H9 (cell line): ENCODE data around the gene NR3C2. TPM values are rescaled to one million over a fixed set of nuclear protein-coding genes. Genes with fewer than 3 reads are reported as not detected.

Experiments
- DNase-seq: peaks from one replicate; pipeline ENCODE4 v3.0.0-alpha.2; 2017
- H2AFZ ChIP-seq: one replicate; pipeline ENCODE4 v1.6.1; 2013; ENCODE audit warnings: mild to moderate bottlenecking, low read length, control low read depth, moderate library complexity
- H2AK5ac ChIP-seq: 2 replicates; pipeline ENCODE4 v1.6.1; 2013; ENCODE audit warnings: low read length, control low read depth, mixed read lengths; ENCODE audit not compliant: insufficient read length
- H2BK120ac ChIP-seq: one replicate; pipeline ENCODE4 v1.6.1; 2013; ENCODE audit warnings: low read depth, mild to moderate bottlenecking, low read length, control low read depth, inconsistent platforms; ENCODE audit not compliant: poor library complexity, severe bottlenecking
- H2BK12ac ChIP-seq: 2 replicates; pipeline ENCODE4 v1.6.1; 2013; ENCODE audit warnings: low read length, control low read depth, mixed read lengths, low read depth; ENCODE audit not compliant: insufficient read length
- H2BK15ac ChIP-seq: 2 replicates; pipeline ENCODE4 v1.6.1; 2013; ENCODE audit warnings: low read depth, low read length, control low read depth
- H2BK20ac ChIP-seq: one replicate; pipeline ENCODE4 v1.6.1; 2013; ENCODE audit warnings: low read depth, mild to moderate bottlenecking, low read length, control low read depth, inconsistent platforms; ENCODE audit not compliant: poor library complexity, severe bottlenecking
- H2BK5ac ChIP-seq: 2 replicates; pipeline ENCODE4 v1.6.1; 2013; ENCODE audit warnings: low read length, control low read depth, mixed read lengths; ENCODE audit not compliant: insufficient read length
- H3K14ac ChIP-seq: 2 replicates; pipeline ENCODE4 v1.6.1; 2013; ENCODE audit warnings: low read length, control low read depth; ENCODE audit not compliant: insufficient read depth
- H3K18ac ChIP-seq: 2 replicates; pipeline ENCODE4 v1.6.1; 2013; ENCODE audit warnings: low read depth, mild to moderate bottlenecking, mixed read lengths, low read length, control low read depth; ENCODE audit not compliant: insufficient read length
- H3K23ac ChIP-seq: 2 replicates; pipeline ENCODE4 v1.6.1; 2013; ENCODE audit warnings: low read length, control low read depth, mixed read lengths, low read depth; ENCODE audit not compliant: insufficient read length
- H3K23me2 ChIP-seq: 2 replicates; pipeline ENCODE4 v1.6.1; 2013; ENCODE audit warnings: low read depth, mild to moderate bottlenecking, mixed read lengths, low read length, control low read depth; ENCODE audit not compliant: insufficient read length, poor library complexity, severe bottlenecking
- H3K27ac ChIP-seq: 2 replicates; pipeline ENCODE4 v1.5.1; 2013; ENCODE audit warnings: low read length, control low read depth, mixed read lengths, low read depth; ENCODE audit not compliant: insufficient read length
- H3K27me3 ChIP-seq: 2 replicates; pipeline ENCODE4 v1.6.1; 2013; ENCODE audit warnings: low read length, control low read depth, inconsistent platforms; ENCODE audit not compliant: insufficient read depth
- H3K4ac ChIP-seq: 2 replicates; pipeline ENCODE4 v1.6.1; 2013; ENCODE audit warnings: low read depth, mild to moderate bottlenecking, control low read depth, inconsistent platforms, low read length, moderate library complexity
- H3K4me1 ChIP-seq: 2 replicates; pipeline ENCODE4 v1.6.1; 2013; ENCODE audit warnings: low read length, control low read depth, inconsistent platforms; ENCODE audit not compliant: insufficient read depth
- H3K4me2 ChIP-seq: 2 replicates; pipeline ENCODE4 v1.6.1; 2013; ENCODE audit warnings: low read length, control low read depth, mixed read lengths; ENCODE audit not compliant: insufficient read length, insufficient read depth
- H3K56ac ChIP-seq: 2 replicates; pipeline ENCODE4 v1.6.1; 2013; ENCODE audit warnings: low read depth, mild to moderate bottlenecking, mixed read lengths, low read length, control low read depth; ENCODE audit not compliant: insufficient read length
- H3K79me1 ChIP-seq: 2 replicates; pipeline ENCODE4 v1.6.1; 2013; ENCODE audit warnings: low read depth, mild to moderate bottlenecking, moderate library complexity, low read length, control low read depth, inconsistent platforms; ENCODE audit not compliant: insufficient read depth, poor library complexity, severe bottlenecking
- H3K79me2 ChIP-seq: 2 replicates; pipeline ENCODE4 v1.6.1; 2013; ENCODE audit warnings: low read length, control low read depth, inconsistent platforms; ENCODE audit not compliant: insufficient read depth
- H3K9ac ChIP-seq: 2 replicates; pipeline ENCODE4 v1.6.1; 2013; ENCODE audit warnings: low read length, control low read depth, mixed read lengths; ENCODE audit not compliant: insufficient read length; ENCODE audit errors: extremely low read depth
- H3K9me3 ChIP-seq: one replicate; pipeline ENCODE4 v1.6.1; 2013; ENCODE audit warnings: low read depth, low read length, inconsistent platforms; ENCODE audit not compliant: control insufficient read depth
- H3T11ph ChIP-seq: one replicate; pipeline ENCODE4 v1.6.1; 2013; ENCODE audit warnings: mild to moderate bottlenecking, low read length, control low read depth, inconsistent platforms
- H4K20me1 ChIP-seq: one replicate; pipeline ENCODE4 v1.6.1; 2013; ENCODE audit not compliant: control insufficient read depth, insufficient read length, insufficient read depth
- H4K5ac ChIP-seq: 2 replicates; pipeline ENCODE4 v1.6.1; 2013; ENCODE audit warnings: low read depth, mild to moderate bottlenecking, mixed read lengths, low read length, control low read depth; ENCODE audit not compliant: insufficient read length
- H4K8ac ChIP-seq: replicated peaks from 2 replicates; pipeline ENCODE4 v1.6.1; 2013; ENCODE audit warnings: low read length, control low read depth, mixed read lengths, low read depth; ENCODE audit not compliant: insufficient read length
- H4K91ac ChIP-seq: 2 replicates; pipeline ENCODE4 v1.6.1; 2013; ENCODE audit warnings: low read depth, mild to moderate bottlenecking, moderate library complexity, mixed read lengths, low read length, control low read depth; ENCODE audit not compliant: insufficient read length
- H3K27ac Mint-ChIP-seq, 3 experiments: 2 replicates in 2 of 3; 3 replicates in 1 of 3; pipeline ENCODE4 v1.8.0; 2020 to 2021; ENCODE audit warnings: mixed read lengths in 3 of 3, mild to moderate bottlenecking in 1 of 3, moderate library complexity in 1 of 3
- H3K27me3 Mint-ChIP-seq: 2 replicates; pipeline ENCODE4 v1.8.0; 2021; ENCODE audit warnings: low read depth, mild to moderate bottlenecking, moderate library complexity, mixed read lengths
- H3K36me3 Mint-ChIP-seq, 3 experiments: 2 replicates in 2 of 3; 3 replicates in 1 of 3; pipeline ENCODE4 v1.8.0; 2020 to 2021; ENCODE audit warnings: low read depth in 3 of 3, mixed read lengths in 3 of 3; ENCODE audit not compliant: insufficient read depth in 1 of 3
- H3K4me1 Mint-ChIP-seq, 2 experiments: 2 replicates each; pipeline ENCODE4 v1.8.0; 2020; ENCODE audit warnings: mixed read lengths in 2 of 2
- H3K4me3 Mint-ChIP-seq, 2 experiments: 2 replicates in 1 of 2; 3 replicates in 1 of 2; pipeline ENCODE4 v1.8.0; 2020 to 2021; ENCODE audit warnings: mild to moderate bottlenecking in 2 of 2, mixed read lengths in 2 of 2, moderate library complexity in 1 of 2
- H3K9me3 Mint-ChIP-seq, 2 experiments: 2 replicates in 1 of 2; 3 replicates in 1 of 2; pipeline ENCODE4 v1.8.0; 2020; ENCODE audit warnings: mild to moderate bottlenecking in 2 of 2, mixed read lengths in 2 of 2, moderate library complexity in 1 of 2
- WGBS: extraction: QIAGEN DNeasy Blood & Tissue Kit; methylation state at CpG from one replicate; pipeline ENCODE4 v1.1.7; 2013; ENCODE audit warnings: missing lambda C conversion rate, low lambda C conversion rate, mixed read lengths; ENCODE audit not compliant: insufficient read length; ENCODE audit errors: extremely low coverage; 5-methylcytosine and 5-hydroxymethylcytosine counted together
- total RNA-seq: library from RNA; stranded (reverse); gene quantifications from 2 replicates; pipeline ENCODE4 v1.2.1, GENCODE V29; 2021
- TF ChIP-seq, protein P1 (sequence below): fragments of 200-600 bp; sonication (generic); conservative IDR thresholded peaks from 3 replicates; pipeline ENCODE4 v1.8.0; 2021; ENCODE audit warnings: antibody characterized with exemption, mild to moderate bottlenecking

Gene NR3C2
- total RNA-seq, 1 experiment from 2014 or later = 1.4 TPM

DNA sequence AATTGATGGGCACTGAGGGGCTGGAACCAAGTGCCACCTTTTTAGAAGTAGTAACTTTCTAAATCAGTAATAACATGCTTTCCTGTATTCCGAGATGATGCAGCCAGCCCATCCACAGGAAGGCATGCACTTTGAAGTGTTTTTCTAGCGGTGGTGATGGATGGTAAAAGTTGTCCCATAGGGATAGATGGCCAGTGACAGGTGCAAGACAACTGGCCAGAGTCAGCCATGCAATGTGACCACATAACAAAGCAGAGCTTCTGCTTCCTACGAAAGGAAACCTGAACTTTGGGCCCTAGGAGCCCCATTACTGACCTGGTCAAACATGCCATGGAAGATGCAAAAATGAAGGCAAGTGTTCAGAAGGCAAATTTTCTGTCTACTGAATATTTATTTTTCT lies 72.3 kb downstream of the NR3C2 start:
- TF ChIP-seq, protein P1, sequence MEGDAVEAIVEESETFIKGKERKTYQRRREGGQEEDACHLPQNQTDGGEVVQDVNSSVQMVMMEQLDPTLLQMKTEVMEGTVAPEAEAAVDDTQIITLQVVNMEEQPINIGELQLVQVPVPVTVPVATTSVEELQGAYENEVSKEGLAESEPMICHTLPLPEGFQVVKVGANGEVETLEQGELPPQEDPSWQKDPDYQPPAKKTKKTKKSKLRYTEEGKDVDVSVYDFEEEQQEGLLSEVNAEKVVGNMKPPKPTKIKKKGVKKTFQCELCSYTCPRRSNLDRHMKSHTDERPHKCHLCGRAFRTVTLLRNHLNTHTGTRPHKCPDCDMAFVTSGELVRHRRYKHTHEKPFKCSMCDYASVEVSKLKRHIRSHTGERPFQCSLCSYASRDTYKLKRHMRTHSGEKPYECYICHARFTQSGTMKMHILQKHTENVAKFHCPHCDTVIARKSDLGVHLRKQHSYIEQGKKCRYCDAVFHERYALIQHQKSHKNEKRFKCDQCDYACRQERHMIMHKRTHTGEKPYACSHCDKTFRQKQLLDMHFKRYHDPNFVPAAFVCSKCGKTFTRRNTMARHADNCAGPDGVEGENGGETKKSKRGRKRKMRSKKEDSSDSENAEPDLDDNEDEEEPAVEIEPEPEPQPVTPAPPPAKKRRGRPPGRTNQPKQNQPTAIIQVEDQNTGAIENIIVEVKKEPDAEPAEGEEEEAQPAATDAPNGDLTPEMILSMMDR = no peak
- WGBS = no CpG with 5 or more reads among the region's 3 CpGs
- Histone ChIP-seq H2AFZ (no peak overlapping the region), H3T11ph (no peak overlapping the region), H3K14ac (no peak overlapping the region), H4K20me1 (no peaks in the 10 kb centered on the region), H3K23ac (no peak overlapping the region), H2BK20ac (no peak overlapping the region), H3K27me3 (no peaks in the 10 kb centered on the region), H2BK5ac (no peak overlapping the region), H3K56ac (no peak overlapping the region), H3K9me3 (no peaks in the 10 kb centered on the region), H3K79me1 (no peaks in the 10 kb centered on the region), H3K4ac (no peak overlapping the region), H3K79me2 (no peaks in the 10 kb centered on the region), H4K8ac (no peak overlapping the region), H3K23me2 (no peaks in the 10 kb centered on the region), H3K4me2 (no peak overlapping the region), H4K91ac (no peak overlapping the region), H3K18ac (no peak overlapping the region), H3K27ac (no peak overlapping the region), H2BK12ac (no peak overlapping the region), H2BK120ac (no peak overlapping the region), H3K9ac (no peak overlapping the region), H2AK5ac (no peak overlapping the region), H3K4me1 (no peaks in the 10 kb centered on the region), H2BK15ac (no peak overlapping the region), H4K5ac (no peak overlapping the region)
- DNase-seq = no peak
- Mint-ChIP-seq H3K4me1 (no peaks in the 10 kb centered on the region), H3K27ac (no peak overlapping the region), H3K9me3 (no peaks in the 10 kb centered on the region), H3K36me3 (no peaks in the 10 kb centered on the region), H3K27me3 (no peaks in the 10 kb centered on the region; the same call in 1 of the 2 replicates), H3K4me3 (no peak overlapping the region)
